GM12892 (cell line): ENCODE results near the gene KLHDC7B.
"Not testable (repeated sequence)": the region's sequence is repeated elsewhere in the genome, so short reads cannot be mapped to it uniquely, and the experiment has no call there.

ENCODE experiments used
- DNase-seq: peaks from one replicate; pipeline ENCODE4 v3.0.0; 2011; ENCODE audit not compliant: insufficient read length
- FAIRE-seq: peaks from 2 replicates; lab custom pipeline; 2011; peaks lifted over from hg19 to GRCh38; lab: Jason Lieb, UNC
- POLR2A ChIP-seq: IDR thresholded peaks from 2 replicates; pipeline ENCODE4 v1.6.1; 2011; ENCODE audit warnings: low read depth, low read length, control low read depth
- POLR2AphosphoS5 ChIP-seq: IDR thresholded peaks from 2 replicates; pipeline ENCODE4 v1.6.1; 2011; ENCODE audit warnings: low read depth, low read length, control low read depth
- TAF1 ChIP-seq: IDR thresholded peaks from 2 replicates; pipeline ENCODE4 v1.6.1; 2011; ENCODE audit warnings: low read depth, mild to moderate bottlenecking, control low read depth, low read length, borderline replicate concordance

The KLHDC7B gene

DNA sequence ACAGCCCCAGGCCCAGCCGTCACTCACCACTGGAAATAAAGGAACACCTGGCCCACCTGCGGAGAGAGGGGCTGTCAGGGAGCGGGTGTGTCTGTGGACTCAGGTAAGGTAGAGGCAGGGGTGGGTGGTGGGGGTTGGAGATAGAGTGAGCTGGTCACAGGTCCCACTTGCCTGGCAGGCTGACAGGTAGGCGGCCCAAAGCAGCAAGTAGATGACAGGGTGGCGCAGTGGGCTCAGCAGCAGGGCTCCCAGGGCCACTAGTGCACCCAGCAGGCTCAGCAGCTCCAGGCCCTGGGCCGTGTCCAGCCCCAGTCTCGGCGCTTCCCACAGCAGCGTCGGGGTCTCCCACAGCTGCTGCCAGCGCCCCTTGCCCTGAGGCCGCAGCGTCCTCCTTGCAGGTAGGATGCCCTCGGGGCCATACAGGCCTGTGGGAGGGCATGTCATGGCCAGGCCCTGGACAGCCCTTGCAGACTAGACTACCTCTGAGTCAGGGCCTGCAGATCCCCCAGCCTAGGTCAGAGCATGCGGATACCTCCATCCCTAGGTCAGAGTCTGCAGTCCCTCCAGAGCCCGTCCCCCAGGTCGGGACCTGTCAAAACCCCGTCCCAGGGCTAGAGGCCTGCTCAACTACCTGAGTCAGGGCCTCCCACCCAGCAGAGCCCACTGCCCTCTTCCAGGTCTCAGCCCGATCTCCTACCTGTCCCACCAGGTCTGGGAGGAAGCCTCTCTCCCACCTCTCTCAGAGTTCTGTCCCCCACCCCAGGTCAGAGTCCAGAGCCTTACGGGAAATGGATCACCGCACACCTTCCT is 38.9 kb upstream of the KLHDC7B start:
- TF ChIP-seq POLR2A: no peak
- TF ChIP-seq POLR2AphosphoS5: no peak
- no peak for TF ChIP-seq TAF1
- FAIRE-seq (no peak), DNase-seq (peak; percentile 55)

DNA sequence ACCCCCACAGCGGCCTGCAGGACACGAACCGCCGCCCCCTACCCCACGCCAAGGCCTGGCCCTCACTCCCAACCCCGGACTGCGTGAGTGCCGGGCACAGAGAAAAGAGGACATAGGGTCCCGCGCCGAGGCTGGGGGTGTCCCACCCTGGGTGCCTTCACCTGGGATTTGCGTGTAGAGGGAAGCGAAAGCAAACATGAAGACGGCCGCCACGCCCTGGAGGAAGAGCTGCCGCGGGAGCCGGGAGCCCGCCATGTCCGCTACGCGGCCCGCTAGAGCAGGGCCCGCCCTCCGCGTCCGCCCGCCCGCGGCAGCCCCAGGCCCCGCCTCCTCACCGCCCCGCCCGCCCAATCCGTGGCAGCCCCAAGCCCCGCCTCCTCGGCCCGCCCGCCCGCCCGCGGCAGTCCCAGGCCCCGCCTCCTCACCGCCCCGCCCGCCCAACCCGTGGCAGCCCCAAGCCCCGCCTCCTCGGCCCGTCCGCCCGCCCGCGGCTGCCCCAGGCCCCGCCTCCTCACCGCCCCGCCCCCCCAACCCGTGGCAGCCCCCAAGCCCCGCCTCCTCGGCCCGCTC is 38.2 kb upstream of the KLHDC7B start, which contains the start of gene LMF2:
TSS of gene LMF2 (minus strand) at position 282 of the 570 bp plus-strand sequence. CDS start at position 255, 27 bp downstream.
- DNase-seq (peak; percentile 98), FAIRE-seq (no peak)
- peak; percentile 54; the same call in 1 of the 2 replicates for TF ChIP-seq POLR2A
- TF ChIP-seq TAF1: peak; percentile 25; the same call in 1 of the 2 replicates
- TF ChIP-seq POLR2AphosphoS5: 0 out of 2 replicates have a peak, but pooled peaks have one; percentile 9

DNA sequence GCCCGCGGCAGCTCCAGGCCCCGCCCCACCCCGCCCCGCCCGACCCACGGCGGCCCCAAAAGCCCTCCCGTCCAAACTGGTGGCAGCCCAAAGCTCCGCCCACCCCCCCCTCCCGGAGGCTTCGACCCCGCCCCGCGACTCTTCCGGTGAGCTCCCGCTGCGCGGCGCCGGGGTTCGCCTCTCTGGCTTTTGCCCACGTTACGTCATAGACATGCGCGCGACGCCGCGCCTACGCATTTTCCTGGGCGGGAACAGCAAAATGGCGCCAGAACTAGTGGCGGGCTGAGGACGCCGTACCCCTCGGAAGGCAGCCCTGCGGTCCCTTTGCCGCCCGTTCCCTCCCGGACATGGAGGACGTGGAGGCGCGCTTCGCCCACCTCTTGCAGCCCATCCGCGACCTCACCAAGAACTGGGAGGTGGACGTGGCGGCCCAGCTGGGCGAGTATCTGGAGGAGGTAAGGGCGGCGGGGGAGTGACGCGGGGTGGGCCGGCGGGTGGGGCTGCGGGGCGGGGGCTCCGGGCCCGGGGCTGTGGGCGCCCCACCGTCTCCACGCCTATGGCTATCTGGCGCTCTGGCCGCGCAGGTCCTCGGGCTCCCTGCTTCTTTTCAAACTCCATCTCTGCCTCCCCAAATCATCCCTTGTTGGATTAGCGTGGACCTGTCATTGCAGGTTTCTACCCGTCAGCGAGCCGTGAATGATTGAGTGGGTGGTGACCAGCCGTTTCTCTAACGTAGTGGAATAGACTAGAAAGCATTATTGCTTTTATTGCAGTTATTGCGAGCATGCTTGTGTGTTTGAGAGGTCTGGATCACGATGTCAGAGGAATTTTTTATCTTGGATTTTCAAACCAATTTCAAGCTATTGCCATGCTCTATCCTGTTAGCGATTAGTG is 37.5 kb upstream of the KLHDC7B start, which contains the start of gene NCAPH2:
TSS of gene NCAPH2 (plus strand) at position 234 of the 894 bp plus-strand sequence. CDS start at position 348, 114 bp downstream.
- TF ChIP-seq POLR2A: peak; percentile 90
- peak; percentile 95 for TF ChIP-seq TAF1
- TF ChIP-seq POLR2AphosphoS5: peak; percentile 90
- peak; percentile 99 for DNase-seq
- FAIRE-seq: peak; percentile 99

GRCh38 chr22:50508897-50509296 is 36.8 kb upstream of the KLHDC7B start:
- FAIRE-seq (no peak), DNase-seq (no peak)
- TF ChIP-seq TAF1 (no peak), POLR2AphosphoS5 (no peak), POLR2A (no peak)

DNA sequence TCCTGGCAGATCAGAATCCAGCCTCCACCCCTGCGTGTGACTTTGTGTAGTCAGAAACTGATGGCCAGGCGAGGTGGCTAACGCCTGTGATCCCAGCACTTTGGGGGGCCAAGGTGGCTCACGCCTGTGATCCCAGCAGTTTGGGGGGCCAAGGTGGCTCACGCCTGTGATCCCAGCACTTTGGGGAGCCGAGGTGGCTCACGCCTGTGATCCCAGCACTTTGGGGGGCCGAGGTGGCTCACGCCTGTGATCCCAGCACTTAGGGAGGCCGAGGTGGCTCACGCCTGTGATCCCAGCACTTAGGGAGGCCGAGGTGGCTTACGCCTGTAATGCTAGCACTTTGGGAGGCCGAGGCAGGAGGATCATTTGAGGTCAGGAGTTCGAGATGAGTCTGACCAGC is 32.5 kb upstream of the KLHDC7B start:
- FAIRE-seq (no peak), DNase-seq (no peak)
- no peak for TF ChIP-seq TAF1
- no peak for TF ChIP-seq POLR2AphosphoS5
- no peak for TF ChIP-seq POLR2A

- FAIRE-seq (no peak), DNase-seq (no peak)
- TF ChIP-seq TAF1 (no peak), POLR2A (no peak), POLR2AphosphoS5 (no peak)
Observed at GRCh38 chr22:50516068-50516467, 29.6 kb upstream of the KLHDC7B start.

GRCh38 chr22:50516891-50517290 is 28.8 kb upstream of the KLHDC7B start:
- FAIRE-seq: no peak
- no peak for DNase-seq
- TF ChIP-seq POLR2AphosphoS5 (no peak), TAF1 (no peak), POLR2A (no peak)

DNA sequence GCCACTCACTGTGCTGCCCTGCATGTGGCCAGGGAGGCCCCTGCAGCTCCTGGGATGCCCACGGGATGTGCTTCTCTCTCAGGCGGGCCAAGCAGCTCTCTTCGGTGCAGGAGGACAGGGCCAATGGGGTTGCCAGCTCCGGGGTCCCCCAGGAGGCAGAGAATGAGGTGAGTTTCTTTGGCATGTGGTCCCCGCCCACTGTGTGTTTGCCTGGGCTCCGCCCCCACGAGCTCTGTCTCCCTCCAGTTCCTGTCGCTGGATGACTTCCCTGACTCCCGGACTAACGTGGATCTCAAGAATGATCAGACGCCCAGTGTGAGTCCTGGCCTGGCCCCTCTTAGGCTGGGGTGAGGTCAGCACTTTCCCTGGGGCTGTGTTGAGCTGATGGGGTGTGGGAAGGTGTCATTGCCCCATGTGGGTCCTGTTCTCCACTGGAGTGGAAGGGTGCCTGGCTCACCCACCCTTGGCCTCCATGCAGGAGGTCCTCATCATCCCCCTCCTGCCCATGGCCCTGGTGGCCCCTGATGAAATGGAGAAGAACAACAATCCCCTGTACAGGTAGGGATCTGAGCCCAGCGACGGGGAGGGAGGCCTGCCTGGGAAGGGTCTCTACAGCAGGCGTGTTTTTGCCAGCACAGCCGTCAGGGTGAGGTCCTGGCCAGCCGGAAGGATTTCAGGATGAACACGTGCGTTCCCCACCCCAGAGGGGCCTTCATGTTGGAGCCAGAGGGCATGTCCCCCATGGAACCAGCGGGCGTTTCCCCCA is 28.0 kb upstream of the KLHDC7B start:
- DNase-seq (no peak), FAIRE-seq (no peak)
- no peak for TF ChIP-seq TAF1
- TF ChIP-seq POLR2A: no peak
- TF ChIP-seq POLR2AphosphoS5: no peak

- DNase-seq (no peak), FAIRE-seq (no peak)
- no peak for TF ChIP-seq TAF1
- TF ChIP-seq POLR2A: no peak
- TF ChIP-seq POLR2AphosphoS5: no peak
Observed at GRCh38 chr22:50518606-50519005, 27.1 kb upstream of the KLHDC7B start.

- no peak for FAIRE-seq
- TF ChIP-seq TAF1: no peak
- DNase-seq: no peak
Observed at GRCh38 chr22:50519151-50519550, 26.5 kb upstream of the KLHDC7B start.

DNA sequence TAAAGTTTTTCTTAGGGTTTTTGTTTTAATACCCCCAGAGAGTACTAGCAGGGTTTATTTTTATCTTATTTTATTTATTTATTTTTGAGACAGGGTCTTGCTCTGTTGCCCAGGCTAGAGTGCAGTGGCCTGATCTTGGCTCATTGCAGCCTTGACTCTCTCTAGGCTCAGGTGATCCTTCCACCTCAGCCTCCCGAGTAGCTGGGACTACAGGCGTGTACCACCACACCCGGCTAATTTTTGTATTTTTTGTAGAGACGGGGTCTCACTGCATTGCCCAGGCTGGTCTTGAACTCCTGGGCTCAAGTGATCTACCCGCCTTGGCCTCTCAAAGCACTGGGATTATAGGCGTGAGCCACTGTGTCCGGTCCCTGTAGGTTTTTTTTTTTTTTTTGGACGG is 25.5 kb upstream of the KLHDC7B start:
- not testable (repeated sequence) for FAIRE-seq, DNase-seq
